Measurements from ENCODE around the gene LIM2.

GRCh38 chr19:51380379-51380778 lies 7.4 kb downstream of the LIM2 start:
- TF ChIP-seq TAF1 (IDR thresholded peaks at IDR 0.05; ENCODE audit: low read depth, low read length): no peak
- TF ChIP-seq POLR2A (IDR thresholded peaks at IDR 0.05; ENCODE audit: low read depth, low read length): no peak
- no peak for TF ChIP-seq SPI1 (IDR thresholded peaks at IDR 0.05; ENCODE audit: low read depth, low read length)
- TF ChIP-seq PAX5 (IDR thresholded peaks at IDR 0.05; ENCODE audit: insufficient read depth, low read length, severe bottlenecking): no peak
- TF ChIP-seq POLR2AphosphoS5 (IDR thresholded peaks at IDR 0.05; ENCODE audit: low read depth, low read length): no peak
- TF ChIP-seq POU2F2 (IDR thresholded peaks at IDR 0.05; ENCODE audit: low read depth, low read length): no peak

Data from GM12891 (cell line).